Nephron (organoid): Measurements from ENCODE around the gene USP35.

Experiments
- H3K27ac Mint-ChIP-seq, 3 experiments: 2 replicates each; pipeline ENCODE4 v1.8.0; 2020; ENCODE audit warnings: mixed read lengths in 3 of 3, mild to moderate bottlenecking in 2 of 3, moderate library complexity in 1 of 3
- H3K27me3 Mint-ChIP-seq: 2 replicates; pipeline ENCODE4 v1.8.0; 2021; ENCODE audit warnings: low read depth, mild to moderate bottlenecking, moderate library complexity, mixed read lengths
- H3K36me3 Mint-ChIP-seq: 2 replicates; pipeline ENCODE4 v1.8.0; 2020; ENCODE audit warnings: low read depth, mixed read lengths
- H3K4me1 Mint-ChIP-seq: 2 replicates; pipeline ENCODE4 v1.8.0; 2020; ENCODE audit warnings: mixed read lengths
- H3K4me3 Mint-ChIP-seq, 3 experiments: 2 replicates each; pipeline ENCODE4 v1.8.0; 2020; ENCODE audit warnings: mild to moderate bottlenecking in 3 of 3, mixed read lengths in 3 of 3, moderate library complexity in 2 of 3
- H3K9me3 Mint-ChIP-seq: 2 replicates; pipeline ENCODE4 v1.8.0; 2020; ENCODE audit warnings: mixed read lengths
- TF ChIP-seq, protein P1 (sequence below), 3 experiments: fragments of 200-600 bp; sonication (generic); IDR thresholded peaks; one replicate each; pipeline ENCODE4 v1.5.0; 2021; ENCODE audit warnings: antibody characterized with exemption in 3 of 3; ENCODE audit not compliant: unreplicated experiment in 3 of 3

Gene USP35

DNA sequence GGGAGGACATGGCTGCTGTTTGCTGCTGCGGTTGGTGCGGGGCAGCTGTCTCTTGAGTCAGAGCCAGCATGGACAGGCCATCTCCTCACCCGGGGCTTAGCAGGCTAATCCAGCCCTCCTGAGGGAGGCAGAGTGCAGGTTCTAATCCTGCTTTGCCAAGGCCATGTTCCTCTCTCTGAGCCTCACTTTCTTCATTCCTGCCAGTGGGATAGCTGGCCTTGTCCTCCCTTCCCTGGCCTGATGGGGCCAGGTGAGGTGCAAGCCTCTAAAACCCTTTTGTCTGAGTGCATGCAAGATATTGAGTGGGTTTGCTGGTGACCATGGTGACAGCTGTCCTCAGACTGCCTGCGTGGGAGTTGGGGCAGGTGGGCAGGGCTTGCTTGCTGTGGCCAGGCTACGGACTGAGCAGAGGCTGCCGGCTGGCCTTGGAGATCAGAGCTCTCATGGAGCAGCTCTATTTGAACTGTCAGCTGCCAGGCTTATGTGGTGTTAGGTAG is 3.6 kb downstream of the USP35 start:
- H3K27ac Mint-ChIP-seq: peak overlapping the region; percentile 8 to 83 (median 65)
- TF ChIP-seq, protein P1, sequence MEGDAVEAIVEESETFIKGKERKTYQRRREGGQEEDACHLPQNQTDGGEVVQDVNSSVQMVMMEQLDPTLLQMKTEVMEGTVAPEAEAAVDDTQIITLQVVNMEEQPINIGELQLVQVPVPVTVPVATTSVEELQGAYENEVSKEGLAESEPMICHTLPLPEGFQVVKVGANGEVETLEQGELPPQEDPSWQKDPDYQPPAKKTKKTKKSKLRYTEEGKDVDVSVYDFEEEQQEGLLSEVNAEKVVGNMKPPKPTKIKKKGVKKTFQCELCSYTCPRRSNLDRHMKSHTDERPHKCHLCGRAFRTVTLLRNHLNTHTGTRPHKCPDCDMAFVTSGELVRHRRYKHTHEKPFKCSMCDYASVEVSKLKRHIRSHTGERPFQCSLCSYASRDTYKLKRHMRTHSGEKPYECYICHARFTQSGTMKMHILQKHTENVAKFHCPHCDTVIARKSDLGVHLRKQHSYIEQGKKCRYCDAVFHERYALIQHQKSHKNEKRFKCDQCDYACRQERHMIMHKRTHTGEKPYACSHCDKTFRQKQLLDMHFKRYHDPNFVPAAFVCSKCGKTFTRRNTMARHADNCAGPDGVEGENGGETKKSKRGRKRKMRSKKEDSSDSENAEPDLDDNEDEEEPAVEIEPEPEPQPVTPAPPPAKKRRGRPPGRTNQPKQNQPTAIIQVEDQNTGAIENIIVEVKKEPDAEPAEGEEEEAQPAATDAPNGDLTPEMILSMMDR (IDR thresholded peaks at IDR 0.05; ENCODE audit: unreplicated experiment in 3 of 3): no peak
- H3K4me3 Mint-ChIP-seq: peak overlapping the region; percentile 20 to 59 (median 32)
- H3K9me3 Mint-ChIP-seq: no peaks in the 10 kb centered on the region
- H3K4me1 Mint-ChIP-seq: peaks cover 60% of the 10 kb centered on the region
- no peaks in the 10 kb centered on the region for H3K27me3 Mint-ChIP-seq
- H3K36me3 Mint-ChIP-seq: no peaks in the 10 kb centered on the region

DNA sequence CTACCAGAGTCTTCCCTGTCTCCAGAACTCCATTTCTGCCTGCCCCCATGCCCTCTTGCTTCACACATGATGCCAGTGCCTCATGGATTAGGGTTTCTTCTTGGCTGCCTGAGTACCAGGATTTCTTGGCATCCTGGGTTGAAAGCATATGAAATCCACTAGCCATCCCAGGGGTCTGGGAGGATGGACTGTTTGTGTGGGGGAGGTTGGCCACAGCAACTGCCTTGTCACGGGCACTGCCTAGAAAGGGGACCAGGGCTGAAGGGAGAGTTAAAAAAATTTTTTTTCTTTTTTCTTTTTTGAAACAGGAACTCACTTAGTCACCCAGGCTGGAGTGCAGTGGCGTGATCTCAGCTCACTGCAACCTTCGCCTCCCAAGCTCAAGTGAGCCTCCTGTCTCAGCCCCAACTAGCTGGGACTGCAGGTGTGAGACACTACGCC is 4.2 kb downstream of the USP35 start:
- Mint-ChIP-seq H3K36me3 (no peaks in the 10 kb centered on the region), H3K9me3 (no peaks in the 10 kb centered on the region), H3K4me1 (peaks cover 55% of the 10 kb centered on the region), H3K27me3 (no peaks in the 10 kb centered on the region), H3K4me3 (peak overlapping the region; percentile 13 to 40 (median 20)), H3K27ac (peak overlapping the region; percentile 8 to 83 (median 63))
- TF ChIP-seq, protein P1 (IDR thresholded peaks at IDR 0.05; ENCODE audit: unreplicated experiment in 3 of 3): no peak

DNA sequence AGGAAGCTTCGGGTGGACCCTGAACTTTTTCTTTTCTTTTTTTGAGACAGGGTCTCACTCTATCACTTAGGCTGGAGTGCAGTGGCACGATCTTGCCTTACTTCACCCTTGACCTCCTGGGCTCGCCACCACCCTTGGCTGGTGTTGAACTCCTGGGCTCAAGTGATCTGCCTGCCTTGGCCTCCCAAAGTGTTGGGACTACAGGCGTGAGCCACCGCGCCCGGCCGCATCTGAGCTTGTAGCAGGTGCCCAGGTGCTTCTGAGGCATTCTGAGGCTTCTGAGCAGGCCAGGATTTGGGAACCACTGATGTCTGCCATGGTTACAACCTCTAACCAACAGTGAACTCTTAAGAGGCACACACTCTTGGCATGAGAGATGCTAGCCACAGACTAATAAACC is 5.1 kb downstream of the USP35 start:
- H3K9me3 Mint-ChIP-seq: no peaks in the 10 kb centered on the region
- H3K4me3 Mint-ChIP-seq: no peak overlapping the region
- H3K27me3 Mint-ChIP-seq: no peaks in the 10 kb centered on the region
- TF ChIP-seq, protein P1 (IDR thresholded peaks at IDR 0.05; ENCODE audit: unreplicated experiment in 3 of 3): no peak
- H3K27ac Mint-ChIP-seq: no peak overlapping the region
- H3K4me1 Mint-ChIP-seq: peaks cover 55% of the 10 kb centered on the region
- no peaks in the 10 kb centered on the region for H3K36me3 Mint-ChIP-seq

DNA sequence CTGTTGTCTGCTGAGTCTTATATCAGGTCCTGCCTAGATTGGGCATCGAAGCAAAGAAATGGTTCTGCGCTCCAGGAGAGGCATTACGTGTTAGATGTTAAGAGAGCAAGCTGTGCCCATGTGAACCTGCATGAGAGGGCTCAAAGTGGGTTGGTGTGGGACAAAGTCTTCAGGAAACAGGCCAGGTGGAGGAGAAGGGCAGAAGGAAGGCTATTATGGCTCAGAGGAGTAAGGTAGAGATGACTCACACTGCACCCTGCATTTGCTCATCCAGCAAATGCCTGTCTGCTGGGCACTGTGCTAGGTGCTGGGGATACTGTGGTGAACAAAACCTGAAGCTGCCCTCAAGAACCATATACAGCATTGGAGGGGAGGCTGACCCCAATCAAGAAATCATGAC is 5.8 kb downstream of the USP35 start:
- no peak overlapping the region for H3K4me3 Mint-ChIP-seq
- no peak overlapping the region for H3K27ac Mint-ChIP-seq
- no peaks in the 10 kb centered on the region for H3K36me3 Mint-ChIP-seq
- H3K4me1 Mint-ChIP-seq: peaks cover 53% of the 10 kb centered on the region
- H3K9me3 Mint-ChIP-seq: no peaks in the 10 kb centered on the region
- H3K27me3 Mint-ChIP-seq: no peaks in the 10 kb centered on the region
- TF ChIP-seq, protein P1 (IDR thresholded peaks at IDR 0.05; ENCODE audit: unreplicated experiment in 3 of 3): no peak

DNA sequence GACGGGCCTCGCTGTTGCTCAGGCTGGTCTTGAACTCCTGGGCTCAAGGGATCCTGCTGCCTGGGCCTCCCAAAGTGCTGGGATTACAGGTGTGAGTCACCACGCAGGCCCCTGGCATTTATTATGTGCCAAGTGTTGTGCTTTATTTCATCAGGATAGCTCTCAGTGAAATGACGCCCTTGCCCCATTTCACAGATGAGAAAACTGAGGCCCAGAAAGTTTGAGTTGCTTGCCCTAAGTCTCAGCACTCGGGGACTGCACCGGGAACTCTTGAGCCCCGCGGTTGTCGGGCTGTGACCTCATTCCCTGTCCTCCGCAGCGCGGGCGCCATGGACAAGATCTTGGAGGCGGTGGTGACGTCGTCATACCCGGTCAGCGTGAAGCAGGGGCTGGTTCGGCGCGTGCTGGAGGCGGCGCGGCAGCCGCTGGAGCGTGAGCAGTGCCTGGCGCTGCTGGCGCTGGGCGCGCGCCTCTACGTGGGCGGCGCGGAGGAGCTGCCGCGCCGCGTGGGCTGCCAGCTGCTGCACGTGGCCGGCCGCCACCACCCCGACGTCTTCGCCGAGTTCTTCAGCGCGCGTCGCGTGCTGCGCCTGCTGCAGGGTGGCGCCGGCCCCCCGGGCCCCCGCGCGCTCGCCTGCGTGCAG is 7.3 kb downstream of the USP35 start:
- TF ChIP-seq, protein P1 (IDR thresholded peaks at IDR 0.05; ENCODE audit: unreplicated experiment in 3 of 3): no peak
- Mint-ChIP-seq H3K27ac (no peak overlapping the region), H3K4me1 (peaks cover 38% of the 10 kb centered on the region), H3K9me3 (no peaks in the 10 kb centered on the region), H3K27me3 (no peaks in the 10 kb centered on the region), H3K4me3 (no peak overlapping the region), H3K36me3 (peaks cover 1% of the 10 kb centered on the region)

DNA sequence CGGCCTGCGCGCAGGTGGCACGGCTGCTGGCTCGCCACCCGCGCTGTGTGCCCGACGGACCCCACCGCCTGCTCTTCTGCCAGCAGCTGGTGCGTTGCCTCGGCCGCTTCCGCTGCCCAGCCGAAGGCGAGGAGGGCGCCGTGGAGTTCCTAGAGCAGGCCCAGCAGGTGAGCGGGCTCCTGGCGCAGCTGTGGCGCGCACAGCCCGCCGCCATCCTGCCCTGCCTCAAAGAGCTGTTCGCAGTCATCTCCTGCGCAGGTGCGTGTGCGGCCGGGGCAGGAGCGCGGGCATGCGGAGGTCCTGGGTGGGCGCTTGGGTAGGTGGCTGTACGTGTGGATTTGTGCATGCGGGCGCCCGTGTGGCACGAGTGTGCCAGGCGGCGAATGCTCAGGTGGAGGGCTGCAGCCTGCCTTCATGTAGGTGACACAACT is 8.0 kb downstream of the USP35 start:
- Mint-ChIP-seq H3K4me1 (peaks cover 33% of the 10 kb centered on the region), H3K4me3 (no peak overlapping the region), H3K36me3 (peaks cover 3% of the 10 kb centered on the region), H3K27ac (no peak overlapping the region), H3K27me3 (no peaks in the 10 kb centered on the region), H3K9me3 (no peaks in the 10 kb centered on the region)
- TF ChIP-seq, protein P1 (IDR thresholded peaks at IDR 0.05; ENCODE audit: unreplicated experiment in 3 of 3): no peak
